Measurements from ENCODE around the gene SCUBE1.

SCUBE1 gene

GRCh38 chr22:43277091-43277490, 66.1 kb downstream of the SCUBE1 start:
- TF ChIP-seq USF1 (IDR thresholded peaks at IDR 0.05) (no peak), ZBTB7A (IDR thresholded peaks at IDR 0.05; ENCODE audit: low read depth) (no peak), EP300 (IDR thresholded peaks at IDR 0.05; ENCODE audit: borderline replicate concordance) (no peak), EGR1 (IDR thresholded peaks at IDR 0.05) (no peak), CREB1 (IDR thresholded peaks at IDR 0.05; ENCODE audit: low read depth) (no peak), MAX (IDR thresholded peaks at IDR 0.05) (no peak), FOXM1 (IDR thresholded peaks at IDR 0.05; ENCODE audit: borderline replicate concordance, low read depth) (no peak), REST (IDR thresholded peaks at IDR 0.05; ENCODE audit: low read depth) (no peak), TCF12 (IDR thresholded peaks at IDR 0.05; ENCODE audit: low read depth) (no peak), TEAD4 (IDR thresholded peaks at IDR 0.05) (no peak), CEBPB (IDR thresholded peaks at IDR 0.05) (no peak), NFIC (IDR thresholded peaks at IDR 0.05) (no peak), RAD21 (IDR thresholded peaks at IDR 0.05; ENCODE audit: low read depth) (no peak), TAF1 (IDR thresholded peaks at IDR 0.05; ENCODE audit: low read depth) (no peak), YY1 (IDR thresholded peaks at IDR 0.05; ENCODE audit: low read depth) (no peak)

GRCh38 chr22:43276321-43276720, 66.9 kb downstream of the SCUBE1 start:
- TF ChIP-seq YY1 (IDR thresholded peaks at IDR 0.05; ENCODE audit: low read depth), result no peak
- TF ChIP-seq EP300 (IDR thresholded peaks at IDR 0.05; ENCODE audit: borderline replicate concordance), result no peak
- no peak for TF ChIP-seq CREB1 (IDR thresholded peaks at IDR 0.05; ENCODE audit: low read depth)
- TF ChIP-seq CEBPB (IDR thresholded peaks at IDR 0.05), result no peak
- TF ChIP-seq EGR1 (IDR thresholded peaks at IDR 0.05), result no peak
- TF ChIP-seq TCF12 (IDR thresholded peaks at IDR 0.05; ENCODE audit: low read depth), result no peak
- no peak for TF ChIP-seq TAF1 (IDR thresholded peaks at IDR 0.05; ENCODE audit: low read depth)
- no peak for TF ChIP-seq MAX (IDR thresholded peaks at IDR 0.05)
- TF ChIP-seq REST (IDR thresholded peaks at IDR 0.05; ENCODE audit: low read depth), result no peak
- TF ChIP-seq USF1 (IDR thresholded peaks at IDR 0.05), result no peak
- TF ChIP-seq FOXM1 (IDR thresholded peaks at IDR 0.05; ENCODE audit: borderline replicate concordance, low read depth), result no peak
- no peak for TF ChIP-seq TEAD4 (IDR thresholded peaks at IDR 0.05)
- no peak for TF ChIP-seq NFIC (IDR thresholded peaks at IDR 0.05)
- no peak for TF ChIP-seq ZBTB7A (IDR thresholded peaks at IDR 0.05; ENCODE audit: low read depth)
- TF ChIP-seq RAD21 (IDR thresholded peaks at IDR 0.05; ENCODE audit: low read depth), result no peak

GRCh38 chr22:43275545-43276317, 67.4 kb downstream of the SCUBE1 start:
- TF ChIP-seq RAD21 (IDR thresholded peaks at IDR 0.05; ENCODE audit: low read depth) (no peak), REST (IDR thresholded peaks at IDR 0.05; ENCODE audit: low read depth) (no peak), MAX (IDR thresholded peaks at IDR 0.05) (no peak), CEBPB (IDR thresholded peaks at IDR 0.05) (no peak), FOXM1 (IDR thresholded peaks at IDR 0.05; ENCODE audit: borderline replicate concordance, low read depth) (no peak), EP300 (IDR thresholded peaks at IDR 0.05; ENCODE audit: borderline replicate concordance) (no peak), CREB1 (IDR thresholded peaks at IDR 0.05; ENCODE audit: low read depth) (no peak), TAF1 (IDR thresholded peaks at IDR 0.05; ENCODE audit: low read depth) (no peak), TEAD4 (IDR thresholded peaks at IDR 0.05) (no peak)
